Measurements from ENCODE around the gene SCRN2. TPM values are rescaled to one million over a fixed set of nuclear protein-coding genes. Genes with fewer than 3 reads are reported as not detected.

SCRN2 gene
- total and polyA plus RNA-seq, 2 of the 8 experiments (the other 6 are each of a cell fraction or from before 2014, with no cell fraction given), result 24.4 to 42.3 TPM

GRCh38 chr17:47801906-47802305 lies 39.2 kb downstream of the SCRN2 start:
- Histone ChIP-seq H4K91ac (replicated peaks; ENCODE audit: insufficient read length, low read length) (no peak overlapping the region), H3K9me3 (ENCODE audit: insufficient read depth in 2 of 2, low read depth in 1 of 2, low read length in 1 of 2) (no peaks in the 10 kb centered on the region), H3K23ac (ENCODE audit: insufficient read length) (no peak overlapping the region), H3K4me2 (ENCODE audit: insufficient read depth in 1 of 2, low read depth in 2 of 2, low read length in 2 of 2) (no peak overlapping the region), H3K56ac (replicated peaks; ENCODE audit: insufficient read length, low read depth, low read length) (no peak overlapping the region), H2BK12ac (ENCODE audit: low read depth, low read length) (no peak overlapping the region), H4K20me1 (replicated peaks in 1 of 2; ENCODE audit: control insufficient read depth in 1 of 2, insufficient read depth in 2 of 2, low read length in 2 of 2) (peaks cover 0 to 2% of the 10 kb centered on the region in 2 experiments), H2AFZ (ENCODE audit: low read length) (no peak overlapping the region), H2AK5ac (ENCODE audit: low read depth, low read length) (no peak overlapping the region), H3K36me3 (ENCODE audit: control insufficient read depth in 2 of 4, insufficient read depth in 4 of 4, low read length in 3 of 4) (no peaks in the 10 kb centered on the region), H3K27me3 (replicated peaks in 1 of 4; ENCODE audit: control insufficient read depth in 3 of 4, extremely low read depth in 1 of 4, insufficient read depth in 3 of 4, low read length in 3 of 4) (no peaks in the 10 kb centered on the region), H3K4me3 (ENCODE audit: extremely low read depth in 1 of 4, insufficient read depth in 2 of 4, low read depth in 3 of 4, low read length in 4 of 4) (no peak overlapping the region), H3K79me2 (ENCODE audit: control insufficient read depth in 1 of 2, insufficient read depth in 2 of 2, low read length in 2 of 2) (no peaks in the 10 kb centered on the region), H2BK20ac (ENCODE audit: low read length) (no peak overlapping the region), H2BK5ac (ENCODE audit: low read depth, low read length) (no peak overlapping the region), H3K4ac (replicated peaks; ENCODE audit: insufficient read length, low read depth, low read length) (no peak overlapping the region), H4K5ac (ENCODE audit: insufficient read length, low read depth, low read length) (no peak overlapping the region), H3K79me1 (ENCODE audit: low read depth, low read length) (no peaks in the 10 kb centered on the region), H4K8ac (ENCODE audit: extremely low read depth, insufficient read depth, low read length) (no peak overlapping the region), H3K18ac (ENCODE audit: extremely low read depth, low read length) (no peak overlapping the region), H3K23me2 (ENCODE audit: low read depth, low read length) (no peaks in the 10 kb centered on the region), H3K27ac (ENCODE audit: low read depth, low read length) (no peak overlapping the region), H2BK120ac (replicated peaks; ENCODE audit: low read depth, low read length) (no peak overlapping the region), H3K4me1 (replicated peaks in 1 of 4; ENCODE audit: control insufficient read depth in 3 of 4, insufficient read depth in 4 of 4, low read length in 3 of 4) (no peaks in the 10 kb centered on the region), H3K14ac (ENCODE audit: insufficient read length) (no peak overlapping the region), H3K9ac (replicated peaks in 1 of 4; ENCODE audit: extremely low read depth in 1 of 4, low read depth in 3 of 4, low read length in 3 of 4) (no peak overlapping the region; a peak in 1 of 7 replicates), H2BK15ac (ENCODE audit: low read length) (no peak overlapping the region)
- ChIA-PET CTCF (ENCODE audit: partially characterized antibody) (interaction anchor here (0.6 to 5.6 kb wide), 22 partner anchors 9 to 1896 kb away, joined by 3 to 57 read pairs (median 4); partner anchors contain the start of genes SCRN2 and TBX21), POLR2A (ENCODE audit: partially characterized antibody) (interaction anchor here (0.8 to 1.2 kb wide), 2 partner anchors 11 to 12 kb away, joined by 4 to 5 read pairs; no protein-coding TSS in a partner anchor)
- DNase-seq (ENCODE audit: low read depth in 1 of 2, low spot score in 2 of 2) (no peak), FAIRE-seq (no peak)
- WGBS, 2 experiments (ENCODE audit: extremely low coverage in 1 of 2, insufficient coverage in 1 of 2, insufficient read length in 1 of 2, insufficient replicate concordance in 2 of 2, low coverage in 1 of 2, low lambda C conversion rate in 2 of 2, missing lambda C conversion rate in 1 of 2), result 56% methylated on average over 6 of the region's 6 CpGs; no CpG with 5 or more reads in 1 of the 2 experiments
- TF ChIP-seq KDM4A (IDR thresholded peaks at IDR 0.05; ENCODE audit: low read depth, low read length, severe bottlenecking) (no peak), SIX5 (IDR thresholded peaks at IDR 0.05; ENCODE audit: low read depth, low read length) (no peak), TAF1 (IDR thresholded peaks at IDR 0.05; ENCODE audit: low read depth, low read length) (no peak), MAFK (IDR thresholded peaks at IDR 0.05; ENCODE audit: low read depth, low read length) (no peak), POLR2A (IDR thresholded peaks at IDR 0.05; ENCODE audit: control extremely low read depth in 1 of 2, low read depth in 2 of 2, low read length in 2 of 2) (no peak), GABPA (IDR thresholded peaks at IDR 0.05; ENCODE audit: borderline replicate concordance, insufficient read depth, low read length) (no peak), EGR1 (IDR thresholded peaks at IDR 0.05; ENCODE audit: borderline replicate concordance, low read depth, low read length) (no peak), BRCA1 (IDR thresholded peaks at IDR 0.05; ENCODE audit: low read depth, low read length) (no peak), CBX5 (IDR thresholded peaks at IDR 0.05; ENCODE audit: low read depth, low read length) (no peak), EP300 (IDR thresholded peaks at IDR 0.05; ENCODE audit: borderline replicate concordance in 1 of 2, low read depth in 2 of 2, low read length in 2 of 2) (no peak), SIN3A (conservative IDR thresholded peaks at IDR 0.05 in 1 of 2, IDR thresholded peaks at IDR 0.05 in 1 of 2; ENCODE audit: low read depth in 1 of 2, low read length in 2 of 2) (no peak), USF2 (IDR thresholded peaks at IDR 0.05; ENCODE audit: low read length) (no peak)

Measured in H1 (cell line).